Ishikawa (cell line): Measurements from ENCODE around the gene MAST2.
A peak's percentile ranks its signal among the peaks of the same experiment; 100 is the strongest.

ENCODE experiments used
- CEBPB ChIP-seq: IDR thresholded peaks from 2 replicates; pipeline ENCODE4 v1.6.1; 2012
- CREB1 ChIP-seq: IDR thresholded peaks from 2 replicates; pipeline ENCODE4 v1.6.1; 2012; ENCODE audit warnings: low read depth
- EGR1 ChIP-seq: IDR thresholded peaks from 2 replicates; pipeline ENCODE4 v1.6.1; 2012
- EP300 ChIP-seq: IDR thresholded peaks from 2 replicates; pipeline ENCODE4 v1.6.1; 2012; ENCODE audit warnings: borderline replicate concordance
- FOXM1 ChIP-seq: IDR thresholded peaks from 2 replicates; pipeline ENCODE4 v1.6.1; 2012; ENCODE audit warnings: low read depth, borderline replicate concordance
- MAX ChIP-seq: IDR thresholded peaks from 2 replicates; pipeline ENCODE4 v1.6.1; 2012
- NFIC ChIP-seq: IDR thresholded peaks from 2 replicates; pipeline ENCODE4 v1.6.1; 2012
- RAD21 ChIP-seq: IDR thresholded peaks from 2 replicates; pipeline ENCODE4 v1.6.1; 2012; ENCODE audit warnings: low read depth
- REST ChIP-seq: IDR thresholded peaks from 2 replicates; pipeline ENCODE4 v1.6.1; 2012; ENCODE audit warnings: low read depth, mild to moderate bottlenecking
- TAF1 ChIP-seq: IDR thresholded peaks from 2 replicates; pipeline ENCODE4 v1.6.1; 2012; ENCODE audit warnings: low read depth, mild to moderate bottlenecking
- TCF12 ChIP-seq: IDR thresholded peaks from 2 replicates; pipeline ENCODE4 v1.6.1; 2012; ENCODE audit warnings: low read depth
- TEAD4 ChIP-seq: IDR thresholded peaks from 2 replicates; pipeline ENCODE4 v1.6.1; 2012
- USF1 ChIP-seq: IDR thresholded peaks from 2 replicates; pipeline ENCODE4 v1.6.1; 2012
- YY1 ChIP-seq: IDR thresholded peaks from 2 replicates; pipeline ENCODE4 v1.6.1; 2012; ENCODE audit warnings: low read depth
- ZBTB7A ChIP-seq: IDR thresholded peaks from 2 replicates; pipeline ENCODE4 v1.6.1; 2012; ENCODE audit warnings: low read depth

Gene MAST2

GRCh38 chr1:45925728-45926287, 122.4 kb downstream of the MAST2 start:
- TF ChIP-seq EP300 (no peak), CREB1 (no peak), YY1 (no peak), MAX (no peak), ZBTB7A (no peak), RAD21 (no peak), REST (no peak), TCF12 (no peak), TAF1 (no peak)

- TF ChIP-seq TEAD4 = no peak
- TF ChIP-seq NFIC = 0 out of 2 replicates have a peak, but pooled peaks have one; percentile 7
These were observed 122.9 kb downstream of the MAST2 start for GRCh38 chr1:45926330-45926729.

- no peak for TF ChIP-seq USF1
- TF ChIP-seq NFIC = no peak
- no peak for TF ChIP-seq TAF1
- TF ChIP-seq YY1 = no peak
- TF ChIP-seq TCF12 = no peak
These were observed 125.2 kb downstream of the MAST2 start for GRCh38 chr1:45928486-45929205.

GRCh38 chr1:45929257-45929687, 125.9 kb downstream of the MAST2 start:
- peak; percentile 83 for TF ChIP-seq TEAD4
- TF ChIP-seq CREB1 = no peak

- TF ChIP-seq TAF1 (no peak), YY1 (no peak), RAD21 (no peak), REST (no peak), FOXM1 (no peak), EGR1 (no peak), CREB1 (no peak), TEAD4 (no peak), MAX (no peak), EP300 (no peak), TCF12 (no peak), USF1 (no peak), ZBTB7A (no peak), NFIC (no peak), CEBPB (no peak)
These were observed 127.1 kb downstream of the MAST2 start for GRCh38 chr1:45930258-45931150.

GRCh38 chr1:45934947-45935346, 131.5 kb downstream of the MAST2 start:
- no peak for TF ChIP-seq MAX
- no peak for TF ChIP-seq ZBTB7A
- TF ChIP-seq TEAD4 = no peak
- no peak for TF ChIP-seq RAD21
- no peak for TF ChIP-seq USF1
